Colonic mucosa (tissue), 4 donors: Measurements from ENCODE around the gene NECTIN1. TPM values are rescaled to one million over a fixed set of nuclear protein-coding genes. Genes with fewer than 3 reads are reported as not detected.

Source experiments
- DNase-seq: peaks from one replicate; pipeline ENCODE4 v3.0.0-alpha.2; 2020
- H3K27ac ChIP-seq: fragments of 200-600 bp; one replicate; pipeline ENCODE4 v1.8.0; 2021
- H3K27me3 ChIP-seq: fragments of 200-600 bp; one replicate; pipeline ENCODE4 v1.8.0; 2021
- H3K36me3 ChIP-seq: fragments of 200-600 bp; one replicate; pipeline ENCODE4 v1.8.0; 2021
- H3K4me1 ChIP-seq: fragments of 200-600 bp; one replicate; pipeline ENCODE4 v1.8.0; 2021; ENCODE audit warnings: mild to moderate bottlenecking
- H3K4me3 ChIP-seq: fragments of 200-600 bp; one replicate; pipeline ENCODE4 v1.8.0; 2021
- H3K9ac ChIP-seq, 2 donors: one replicate each; pipeline ENCODE4 v1.7.0; 2013; ENCODE audit warnings: control low read depth in 2 of 2, low read depth in 2 of 2, low read length in 2 of 2
- H3K9me3 ChIP-seq: fragments of 200-600 bp; one replicate; pipeline ENCODE4 v1.8.0; 2021
- intact Hi-C: fragments of 100-400 bp; cut with DNase I; formaldehyde crosslinking; loops from one replicate; pipeline ENCODE4 v1.14.1; 2022
- total RNA-seq, 2 donors: library from RNA; stranded (reverse); fragmentation: NEBNext Ultra II Directional in 1 of 2; extraction: Animal tissue kit (Norgen Biotek cat#: 25700) in 1 of 2; gene quantifications; one replicate each; pipeline ENCODE4 v1.2.1, GENCODE V29; 2021
- TF ChIP-seq, protein P1 (sequence below): fragments of 200-600 bp; IDR thresholded peaks from one replicate; pipeline ENCODE4 v1.8.0; 2022; ENCODE audit warnings: antibody characterized with exemption, mild to moderate bottlenecking
- donor health status: healthy.
- donor health status: DM: no; HTN: no; CAD: no.
- donor health status: DM: no; HTN: no; CAD: no.

NECTIN1 gene
- total RNA-seq, 2 donors from 2014 or later: 53.0 to 59.9 TPM

DNA sequence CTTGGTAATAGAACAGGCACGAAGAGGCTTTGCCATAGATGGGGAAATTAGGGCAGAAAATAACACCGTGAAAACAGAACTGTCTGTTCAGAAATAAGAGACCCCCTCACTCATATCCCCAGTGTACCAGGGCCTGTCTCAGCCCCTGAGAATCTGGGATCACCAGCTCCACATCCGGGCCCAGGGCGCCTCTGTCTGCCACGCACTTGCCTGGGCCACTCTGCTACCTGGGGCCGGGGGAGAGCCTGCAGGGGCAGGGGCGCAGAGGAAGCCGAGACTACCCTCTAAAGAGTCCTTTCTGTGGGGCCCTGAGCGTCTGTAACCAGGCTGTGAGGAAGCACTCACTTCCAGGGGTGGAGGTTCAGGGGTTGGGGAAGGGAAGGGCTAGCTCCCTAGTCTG lies 19.8 kb downstream of the NECTIN1 start:
- Histone ChIP-seq H3K9ac (no peak overlapping the region), H3K27me3 (no peaks in the 10 kb centered on the region), H3K27ac (no peak overlapping the region), H3K36me3 (no peaks in the 10 kb centered on the region), H3K9me3 (no peaks in the 10 kb centered on the region), H3K4me3 (no peak overlapping the region), H3K4me1 (peaks cover 3% of the 10 kb centered on the region)
- intact Hi-C loops: no loop called here
- no peak for DNase-seq
- TF ChIP-seq, protein P1, sequence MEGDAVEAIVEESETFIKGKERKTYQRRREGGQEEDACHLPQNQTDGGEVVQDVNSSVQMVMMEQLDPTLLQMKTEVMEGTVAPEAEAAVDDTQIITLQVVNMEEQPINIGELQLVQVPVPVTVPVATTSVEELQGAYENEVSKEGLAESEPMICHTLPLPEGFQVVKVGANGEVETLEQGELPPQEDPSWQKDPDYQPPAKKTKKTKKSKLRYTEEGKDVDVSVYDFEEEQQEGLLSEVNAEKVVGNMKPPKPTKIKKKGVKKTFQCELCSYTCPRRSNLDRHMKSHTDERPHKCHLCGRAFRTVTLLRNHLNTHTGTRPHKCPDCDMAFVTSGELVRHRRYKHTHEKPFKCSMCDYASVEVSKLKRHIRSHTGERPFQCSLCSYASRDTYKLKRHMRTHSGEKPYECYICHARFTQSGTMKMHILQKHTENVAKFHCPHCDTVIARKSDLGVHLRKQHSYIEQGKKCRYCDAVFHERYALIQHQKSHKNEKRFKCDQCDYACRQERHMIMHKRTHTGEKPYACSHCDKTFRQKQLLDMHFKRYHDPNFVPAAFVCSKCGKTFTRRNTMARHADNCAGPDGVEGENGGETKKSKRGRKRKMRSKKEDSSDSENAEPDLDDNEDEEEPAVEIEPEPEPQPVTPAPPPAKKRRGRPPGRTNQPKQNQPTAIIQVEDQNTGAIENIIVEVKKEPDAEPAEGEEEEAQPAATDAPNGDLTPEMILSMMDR: no peak

DNA sequence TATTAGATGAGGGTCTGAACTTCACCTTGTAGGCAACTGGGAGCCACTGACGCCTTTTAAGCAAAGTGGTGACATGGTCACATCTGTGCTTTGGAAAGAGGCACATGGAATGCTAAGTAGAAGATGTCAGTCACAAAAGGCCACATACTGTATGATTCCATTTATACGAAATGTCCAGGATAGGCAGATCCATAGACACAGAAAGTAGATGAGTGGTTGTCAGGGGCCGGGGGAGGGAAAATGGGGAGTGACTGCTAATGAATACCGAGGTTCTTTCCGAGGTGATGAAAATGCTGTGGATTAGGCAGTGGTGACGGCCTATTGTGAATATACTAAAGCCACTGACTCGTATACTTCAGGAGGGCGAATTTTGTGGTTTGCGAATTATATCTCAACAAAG lies 20.6 kb downstream of the NECTIN1 start:
- DNase-seq: no peak
- H3K4me1 ChIP-seq: no peaks in the 10 kb centered on the region
- TF ChIP-seq, protein P1: no peak
- H3K4me3 ChIP-seq: no peak overlapping the region
- intact Hi-C loops: no loop called here
- H3K36me3 ChIP-seq: no peaks in the 10 kb centered on the region
- H3K27me3 ChIP-seq: no peaks in the 10 kb centered on the region
- H3K27ac ChIP-seq: no peak overlapping the region
- no peaks in the 10 kb centered on the region for H3K9me3 ChIP-seq
- H3K9ac ChIP-seq: no peak overlapping the region

DNA sequence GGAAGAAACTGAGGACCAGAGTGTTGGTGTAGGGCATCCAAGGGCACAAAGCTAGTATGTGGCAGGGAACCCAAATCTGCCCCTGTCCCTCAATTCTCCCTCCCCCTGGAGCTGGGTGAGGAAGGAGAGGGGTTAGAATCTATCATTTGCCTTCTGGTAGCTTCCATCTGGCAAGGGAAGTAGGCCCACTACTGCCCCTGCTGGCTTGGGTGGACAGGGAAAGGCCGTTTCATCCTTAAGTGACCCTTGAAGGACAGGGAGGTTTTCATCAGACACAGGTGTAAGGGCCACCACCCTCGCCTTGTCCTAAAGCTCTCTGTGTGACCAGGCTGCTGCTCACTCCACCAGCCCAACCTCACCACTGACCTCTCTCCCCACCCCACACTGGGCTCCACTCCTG lies 22.1 kb downstream of the NECTIN1 start:
- DNase-seq: no peak
- Histone ChIP-seq H3K9ac (no peak overlapping the region), H3K4me3 (no peak overlapping the region), H3K4me1 (no peaks in the 10 kb centered on the region), H3K36me3 (no peaks in the 10 kb centered on the region), H3K9me3 (no peaks in the 10 kb centered on the region), H3K27ac (no peak overlapping the region), H3K27me3 (no peaks in the 10 kb centered on the region)
- intact Hi-C loops: no loop called here
- TF ChIP-seq, protein P1: no peak

DNA sequence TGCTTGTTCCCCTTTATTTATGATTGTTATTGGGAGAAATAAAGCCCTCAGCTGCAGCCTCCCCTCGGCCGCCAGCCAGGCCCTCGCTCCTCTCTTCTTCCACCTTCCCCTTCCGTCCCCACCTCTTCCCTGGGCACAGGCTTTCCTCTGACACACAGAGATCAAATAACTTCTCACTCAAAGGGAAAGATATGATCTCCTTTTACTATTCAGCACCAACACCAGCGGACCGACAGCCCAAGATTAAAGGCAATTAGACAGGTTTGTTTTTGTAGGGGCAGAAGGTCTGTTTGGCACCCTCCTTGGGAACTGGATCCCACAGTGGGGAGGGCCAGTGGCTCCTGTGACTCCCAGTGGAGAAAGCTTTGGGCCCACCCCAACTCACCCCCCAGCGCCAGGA lies 23.0 kb downstream of the NECTIN1 start:
- intact Hi-C loops: no loop called here
- H3K9me3 ChIP-seq: no peaks in the 10 kb centered on the region
- DNase-seq: no peak
- no peak overlapping the region for H3K4me3 ChIP-seq
- no peak overlapping the region for H3K27ac ChIP-seq
- H3K4me1 ChIP-seq: no peaks in the 10 kb centered on the region
- H3K36me3 ChIP-seq: no peaks in the 10 kb centered on the region
- TF ChIP-seq, protein P1: no peak
- no peak overlapping the region for H3K9ac ChIP-seq
- no peaks in the 10 kb centered on the region for H3K27me3 ChIP-seq

DNA sequence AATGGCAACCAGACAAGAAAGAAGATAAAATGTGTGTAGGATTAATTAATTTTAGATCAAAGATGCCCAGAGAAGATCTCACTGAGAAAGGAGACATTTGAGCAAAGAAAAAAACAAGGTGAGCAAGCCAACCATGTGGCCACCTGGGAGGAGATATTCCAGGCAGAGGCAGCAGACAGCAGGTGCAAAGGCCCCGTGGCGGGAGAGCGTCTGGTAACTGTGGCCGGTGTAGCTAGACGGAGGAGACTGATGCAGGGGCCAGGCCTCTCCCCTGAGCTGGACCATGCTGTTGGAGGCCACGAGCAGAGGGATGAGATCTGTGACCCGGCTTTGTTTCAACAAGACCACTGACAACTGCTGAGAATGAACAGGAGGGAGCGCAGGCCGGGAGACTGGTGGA lies 23.6 kb downstream of the NECTIN1 start:
- TF ChIP-seq, protein P1: no peak
- no peak overlapping the region for H3K4me3 ChIP-seq
- no peak for DNase-seq
- no peaks in the 10 kb centered on the region for H3K4me1 ChIP-seq
- no peaks in the 10 kb centered on the region for H3K27me3 ChIP-seq
- no peaks in the 10 kb centered on the region for H3K36me3 ChIP-seq
- intact Hi-C loops: no loop called here
- H3K9me3 ChIP-seq: no peaks in the 10 kb centered on the region
- H3K27ac ChIP-seq: no peak overlapping the region
- H3K9ac ChIP-seq: no peak overlapping the region

DNA sequence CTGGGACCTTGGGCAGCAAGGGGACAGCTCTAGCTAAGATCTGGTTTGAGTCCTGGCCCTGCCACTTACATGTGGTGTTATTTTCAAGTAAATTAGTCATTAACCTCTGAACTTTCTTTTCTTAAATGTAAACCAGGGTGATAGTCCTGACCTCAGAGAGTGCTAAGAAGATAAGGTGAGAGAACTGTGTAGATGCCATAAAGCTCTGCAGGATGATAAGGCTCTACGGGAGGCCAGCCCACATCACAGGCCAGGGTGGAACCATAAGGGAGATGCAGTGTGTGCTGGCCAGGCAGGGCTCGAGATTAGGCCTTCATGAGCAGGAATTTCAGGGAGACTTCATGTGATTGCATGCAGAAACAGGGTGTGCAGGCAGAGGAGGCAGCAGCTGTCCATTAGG lies 24.2 kb downstream of the NECTIN1 start:
- TF ChIP-seq, protein P1: no peak
- Histone ChIP-seq H3K4me3 (no peak overlapping the region), H3K9me3 (no peaks in the 10 kb centered on the region), H3K27me3 (no peaks in the 10 kb centered on the region), H3K4me1 (no peaks in the 10 kb centered on the region), H3K27ac (no peak overlapping the region), H3K9ac (no peak overlapping the region), H3K36me3 (no peaks in the 10 kb centered on the region)
- intact Hi-C loops: no loop called here
- DNase-seq: no peak
